ENCODE data around the gene CALN1.

DNA sequence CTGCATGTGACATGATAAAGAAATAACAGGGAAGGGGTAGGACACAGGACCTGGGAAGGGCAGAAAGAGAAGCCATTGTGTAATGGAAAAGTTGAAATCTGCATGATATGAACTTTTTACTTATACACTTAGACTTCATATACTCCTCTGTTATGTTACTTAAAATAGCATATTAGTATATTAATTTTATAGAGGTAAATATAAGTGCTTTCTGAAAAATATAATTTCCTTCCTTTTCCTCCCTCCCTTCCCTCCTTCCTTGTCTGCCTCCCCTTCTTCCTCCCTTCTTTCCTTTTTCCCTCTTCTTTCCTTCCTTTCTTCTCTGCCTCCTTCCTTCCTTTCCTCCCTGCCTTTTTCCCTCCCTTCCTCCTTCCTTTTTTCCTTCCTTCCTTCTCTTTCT, 363.7 kb downstream of the CALN1 start:
- no peak for TF ChIP-seq TCF7L2 (IDR thresholded peaks at IDR 0.05; ENCODE audit: low read depth, low read length)
- TF ChIP-seq, protein P1, sequence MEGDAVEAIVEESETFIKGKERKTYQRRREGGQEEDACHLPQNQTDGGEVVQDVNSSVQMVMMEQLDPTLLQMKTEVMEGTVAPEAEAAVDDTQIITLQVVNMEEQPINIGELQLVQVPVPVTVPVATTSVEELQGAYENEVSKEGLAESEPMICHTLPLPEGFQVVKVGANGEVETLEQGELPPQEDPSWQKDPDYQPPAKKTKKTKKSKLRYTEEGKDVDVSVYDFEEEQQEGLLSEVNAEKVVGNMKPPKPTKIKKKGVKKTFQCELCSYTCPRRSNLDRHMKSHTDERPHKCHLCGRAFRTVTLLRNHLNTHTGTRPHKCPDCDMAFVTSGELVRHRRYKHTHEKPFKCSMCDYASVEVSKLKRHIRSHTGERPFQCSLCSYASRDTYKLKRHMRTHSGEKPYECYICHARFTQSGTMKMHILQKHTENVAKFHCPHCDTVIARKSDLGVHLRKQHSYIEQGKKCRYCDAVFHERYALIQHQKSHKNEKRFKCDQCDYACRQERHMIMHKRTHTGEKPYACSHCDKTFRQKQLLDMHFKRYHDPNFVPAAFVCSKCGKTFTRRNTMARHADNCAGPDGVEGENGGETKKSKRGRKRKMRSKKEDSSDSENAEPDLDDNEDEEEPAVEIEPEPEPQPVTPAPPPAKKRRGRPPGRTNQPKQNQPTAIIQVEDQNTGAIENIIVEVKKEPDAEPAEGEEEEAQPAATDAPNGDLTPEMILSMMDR (IDR thresholded peaks at IDR 0.05), result no peak
- no peak for TF ChIP-seq REST (IDR thresholded peaks at IDR 0.05; ENCODE audit: insufficient read depth in 1 of 2, low read depth in 2 of 2, low read length in 1 of 2)
- TF ChIP-seq POLR2AphosphoS5 (IDR thresholded peaks at IDR 0.05; ENCODE audit: low read depth, low read length), result no peak

All from Panc1 (cell line).